ENCODE data around the gene NLRC5. TPM values are rescaled to one million over a fixed set of nuclear protein-coding genes. Genes with fewer than 3 reads are reported as not detected.

Gene NLRC5
- total RNA-seq, 1 experiment from 2014 or later, result 2.4 TPM

- no peaks in the 10 kb centered on the region for H3K23me2 ChIP-seq (ENCODE audit: insufficient read length, low read depth, low read length, poor library complexity, severe bottlenecking)
- H3K14ac ChIP-seq (ENCODE audit: insufficient read depth, low read length), result no peak overlapping the region
- no peak overlapping the region for H2BK5ac ChIP-seq (ENCODE audit: insufficient read length, low read length)
- H4K8ac ChIP-seq (replicated peaks; ENCODE audit: insufficient read length, low read depth, low read length), result no peak overlapping the region
- H2AFZ ChIP-seq (ENCODE audit: low read length), result no peak overlapping the region
- no peaks in the 10 kb centered on the region for H3K79me2 ChIP-seq (ENCODE audit: insufficient read depth, low read length)
- H3K9me3 ChIP-seq (ENCODE audit: control insufficient read depth, low read depth, low read length), result no peaks in the 10 kb centered on the region
- H2AK5ac ChIP-seq (ENCODE audit: insufficient read length, low read length), result no peak overlapping the region
- H3K27ac ChIP-seq (ENCODE audit: insufficient read length, low read depth, low read length), result no peak overlapping the region
- H4K91ac ChIP-seq (ENCODE audit: insufficient read length, low read depth, low read length), result no peak overlapping the region
- H3K18ac ChIP-seq (ENCODE audit: insufficient read length, low read depth, low read length), result no peak overlapping the region
- H3K4ac ChIP-seq (ENCODE audit: low read depth, low read length), result no peak overlapping the region
- no peak overlapping the region for H2BK20ac ChIP-seq (ENCODE audit: low read depth, low read length, poor library complexity, severe bottlenecking)
- H2BK15ac ChIP-seq (ENCODE audit: low read depth, low read length), result no peak overlapping the region
- no peaks in the 10 kb centered on the region for H4K20me1 ChIP-seq (ENCODE audit: control insufficient read depth, insufficient read depth, insufficient read length)
- no peak overlapping the region for H3K56ac ChIP-seq (ENCODE audit: insufficient read length, low read depth, low read length)
- Mint-ChIP-seq H3K27ac (no peak overlapping the region), H3K4me3 (no peak overlapping the region), H3K4me1 (peaks cover 3% of the 10 kb centered on the region in 2 experiments; a peak in 1 of 4 replicates), H3K9me3 (peaks cover 3 to 11% of the 10 kb centered on the region in 2 experiments; a peak in 3 of 5 replicates), H3K27me3 (ENCODE audit: low read depth) (no peaks in the 10 kb centered on the region), H3K36me3 (ENCODE audit: insufficient read depth in 1 of 3, low read depth in 3 of 3) (no peaks in the 10 kb centered on the region; a peak in 1 of 7 replicates)
- H4K5ac ChIP-seq (ENCODE audit: insufficient read length, low read depth, low read length), result no peak overlapping the region
- H3K27me3 ChIP-seq (ENCODE audit: insufficient read depth, low read length), result no peaks in the 10 kb centered on the region
- no peaks in the 10 kb centered on the region for H3K79me1 ChIP-seq (ENCODE audit: insufficient read depth, low read depth, low read length, poor library complexity, severe bottlenecking)
- H3K4me2 ChIP-seq (ENCODE audit: insufficient read depth, insufficient read length, low read length), result no peak overlapping the region
- TF ChIP-seq, protein P1, sequence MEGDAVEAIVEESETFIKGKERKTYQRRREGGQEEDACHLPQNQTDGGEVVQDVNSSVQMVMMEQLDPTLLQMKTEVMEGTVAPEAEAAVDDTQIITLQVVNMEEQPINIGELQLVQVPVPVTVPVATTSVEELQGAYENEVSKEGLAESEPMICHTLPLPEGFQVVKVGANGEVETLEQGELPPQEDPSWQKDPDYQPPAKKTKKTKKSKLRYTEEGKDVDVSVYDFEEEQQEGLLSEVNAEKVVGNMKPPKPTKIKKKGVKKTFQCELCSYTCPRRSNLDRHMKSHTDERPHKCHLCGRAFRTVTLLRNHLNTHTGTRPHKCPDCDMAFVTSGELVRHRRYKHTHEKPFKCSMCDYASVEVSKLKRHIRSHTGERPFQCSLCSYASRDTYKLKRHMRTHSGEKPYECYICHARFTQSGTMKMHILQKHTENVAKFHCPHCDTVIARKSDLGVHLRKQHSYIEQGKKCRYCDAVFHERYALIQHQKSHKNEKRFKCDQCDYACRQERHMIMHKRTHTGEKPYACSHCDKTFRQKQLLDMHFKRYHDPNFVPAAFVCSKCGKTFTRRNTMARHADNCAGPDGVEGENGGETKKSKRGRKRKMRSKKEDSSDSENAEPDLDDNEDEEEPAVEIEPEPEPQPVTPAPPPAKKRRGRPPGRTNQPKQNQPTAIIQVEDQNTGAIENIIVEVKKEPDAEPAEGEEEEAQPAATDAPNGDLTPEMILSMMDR (conservative IDR thresholded peaks at IDR 0.05), result no peak
- no peak overlapping the region for H3T11ph ChIP-seq (ENCODE audit: low read length)
- no peak overlapping the region for H2BK12ac ChIP-seq (ENCODE audit: insufficient read length, low read depth, low read length)
- no peak overlapping the region for H2BK120ac ChIP-seq (ENCODE audit: low read depth, low read length, poor library complexity, severe bottlenecking)
- no peak overlapping the region for H3K23ac ChIP-seq (ENCODE audit: insufficient read length, low read depth, low read length)
- DNase-seq, result no peak
- no peaks in the 10 kb centered on the region for H3K4me1 ChIP-seq (ENCODE audit: insufficient read depth, low read length)
- no CpG with 5 or more reads among the region's 4 CpGs for WGBS (ENCODE audit: extremely low coverage, insufficient read length, low lambda C conversion rate)
- no peak overlapping the region for H3K9ac ChIP-seq (ENCODE audit: extremely low read depth, insufficient read length, low read length)
Measured at GRCh38 chr16:56956076-56956475, 33.3 kb upstream of the NLRC5 start.

Measured in H9 (cell line).